GM12878 (cell line): ENCODE results near the gene OSTN. TPM values are rescaled to one million over a fixed set of nuclear protein-coding genes. Genes with fewer than 3 reads are reported as not detected.

ENCODE experiments used
- ATAC-seq: fragments of 200-7000 bp; cut with Tn5 transposase; 3 replicates; pipeline ENCODE4 v1.9.1; 2020; ENCODE audit warnings: mild to moderate bottlenecking, moderate library complexity
- BruUV-seq: library from RNA; stranded (reverse); fragments of 400-500 nt; replicated peaks from 2 replicates; lab custom pipeline; 2021; lab: Mats Ljungman, UMichigan
- CTCF ChIA-PET: fragments of 300-600 bp; sonication (Branson Sonifier 250); formaldehyde crosslinking; extraction: SDS; loops from one replicate; lab custom pipeline; 2021; ENCODE audit warnings: inconsistent platforms; lab: Yijun Ruan, JAX
- POLR2A ChIA-PET: fragments of 350-600 bp; formaldehyde crosslinking; extraction: SDS; loops from one replicate; lab custom pipeline; 2021; ENCODE audit warnings: inconsistent platforms; lab: Charles Lee
- RAD21 ChIA-PET: fragments of 300-600 bp; sonication (Branson Sonifier 250); formaldehyde crosslinking; loops from one replicate; lab custom pipeline; 2023; ENCODE audit warnings: antibody characterized with exemption; ENCODE audit not compliant: unreplicated experiment; lab: Charles Lee
- SMC1A ChIA-PET: fragments of 300-600 bp; sonication (Branson Sonifier 250); formaldehyde crosslinking; loops from one replicate; lab custom pipeline; 2023; ENCODE audit not compliant: unreplicated experiment, uncharacterized antibody; lab: Charles Lee
- DNase-seq: peaks from one replicate; pipeline ENCODE4 v3.0.0-alpha.2; 2011; ENCODE audit warnings: low read depth, low spot score
- FAIRE-seq: peaks from 3 replicates; lab custom pipeline; 2011; peaks lifted over from hg19 to GRCh38; lab: Jason Lieb, UNC
- H2AFZ ChIP-seq: 2 replicates; pipeline ENCODE4 v1.6.0; 2011; ENCODE audit warnings: low read depth, low read length, control low read depth; ENCODE audit not compliant: control insufficient read depth
- H3K27ac ChIP-seq: 2 replicates; pipeline ENCODE4 v1.5.1; 2011; ENCODE audit warnings: control low read depth; ENCODE audit not compliant: control insufficient read depth, insufficient read depth
- H3K27me3 ChIP-seq, 2 experiments: replicated peaks in 1 of 2; 2 replicates each; pipeline versions ENCODE4 v1.6.0 to v1.6.1; 2011; ENCODE audit warnings: low read length in 1 of 2; ENCODE audit not compliant: control insufficient read depth in 2 of 2, insufficient read depth in 2 of 2
- H3K36me3 ChIP-seq, 2 experiments: 2 replicates each; pipeline ENCODE4 v1.5.1; 2011; ENCODE audit warnings: low read length in 1 of 2; ENCODE audit not compliant: control insufficient read depth in 2 of 2, insufficient read depth in 2 of 2
- H3K4me1 ChIP-seq: 2 replicates; pipeline ENCODE4 v1.6.1; 2011; ENCODE audit warnings: mild to moderate bottlenecking, low read length, moderate library complexity, mixed read lengths; ENCODE audit not compliant: control insufficient read depth, insufficient read depth
- H3K4me2 ChIP-seq: 2 replicates; pipeline ENCODE4 v1.6.0; 2011; ENCODE audit warnings: control low read depth; ENCODE audit not compliant: control insufficient read depth, insufficient read depth
- H3K4me3 ChIP-seq: fragments of 200-600 bp; sonication (generic); 2 replicates; pipeline ENCODE4 v1.5.1; 2016
- H3K79me2 ChIP-seq: 2 replicates; pipeline ENCODE4 v1.6.0; 2011; ENCODE audit warnings: low read length; ENCODE audit not compliant: control insufficient read depth, insufficient read depth
- H3K9ac ChIP-seq: 2 replicates; pipeline ENCODE4 v1.8.0; 2011; ENCODE audit warnings: low read length, control low read depth, mixed read lengths; ENCODE audit not compliant: control insufficient read depth, insufficient read depth
- H3K9me3 ChIP-seq: replicated peaks from 3 replicates; pipeline ENCODE4 v1.5.1; 2011; ENCODE audit warnings: mild to moderate bottlenecking, low read length; ENCODE audit not compliant: control insufficient read depth, insufficient read depth
- H4K20me1 ChIP-seq: 2 replicates; pipeline ENCODE4 v1.6.0; 2011; ENCODE audit not compliant: control insufficient read depth, insufficient read depth
- BCL3 ChIP-seq: IDR thresholded peaks from 2 replicates; pipeline ENCODE4 v1.6.1; 2011; ENCODE audit warnings: borderline replicate concordance, low read depth, mild to moderate bottlenecking, moderate library complexity, low read length; ENCODE audit not compliant: insufficient read depth, poor library complexity, severe bottlenecking
- JUNB ChIP-seq: IDR thresholded peaks from 2 replicates; pipeline ENCODE4 v1.6.1; 2016; ENCODE audit warnings: antibody characterized with exemption, mild to moderate bottlenecking
- MEF2A ChIP-seq: IDR thresholded peaks from 2 replicates; pipeline ENCODE4 v1.6.1; 2011; ENCODE audit warnings: low read depth, mild to moderate bottlenecking, low read length, moderate library complexity; ENCODE audit not compliant: insufficient read depth
- MEF2B ChIP-seq: fragments of 450-650 bp; IDR thresholded peaks from 2 replicates; pipeline ENCODE4 v1.6.1; 2018; ENCODE audit warnings: mild to moderate bottlenecking, moderate library complexity; ENCODE audit not compliant: partially characterized antibody, poor library complexity, severe bottlenecking
- NFXL1 ChIP-seq: fragments of 450-650 bp; IDR thresholded peaks from 2 replicates; pipeline ENCODE4 v1.6.1; 2017; ENCODE audit warnings: antibody characterized with exemption, mild to moderate bottlenecking, borderline replicate concordance
- RELA ChIP-seq: fragments of 450-650 bp; IDR thresholded peaks from 2 replicates; pipeline ENCODE4 v1.8.0; 2014; ENCODE audit warnings: borderline replicate concordance; ENCODE audit not compliant: partially characterized antibody
- RUNX3 ChIP-seq: IDR thresholded peaks from 2 replicates; pipeline ENCODE4 v1.6.1; 2012; ENCODE audit warnings: low read length, inconsistent platforms
- SIN3A ChIP-seq: IDR thresholded peaks from 2 replicates; pipeline ENCODE4 v1.6.1; 2012; ENCODE audit warnings: low read depth, low read length, improper control_type of control experiment
- SMAD5 ChIP-seq: IDR thresholded peaks from 2 replicates; pipeline ENCODE4 v1.6.1; 2016; ENCODE audit warnings: antibody characterized with exemption, low read depth
- STAT1 ChIP-seq: fragments of 450-650 bp; conservative IDR thresholded peaks from 2 replicates; pipeline ENCODE4 v1.6.1; 2014; ENCODE audit warnings: antibody characterized with exemption, mild to moderate bottlenecking
- TARDBP ChIP-seq: IDR thresholded peaks from 2 replicates; pipeline ENCODE4 v1.6.1; 2016; ENCODE audit warnings: borderline replicate concordance
- TBL1XR1 ChIP-seq: IDR thresholded peaks from 2 replicates; pipeline ENCODE4 v1.6.1; 2012; ENCODE audit warnings: low read depth, low read length, improper control_type of control experiment
- TCF12 ChIP-seq: IDR thresholded peaks from 2 replicates; pipeline ENCODE4 v1.6.1; 2011; ENCODE audit warnings: low read depth, mild to moderate bottlenecking, low read length
- USF2 ChIP-seq: IDR thresholded peaks from 2 replicates; pipeline ENCODE4 v1.6.1; 2011; ENCODE audit warnings: low read depth, low read length, improper control_type of control experiment, borderline replicate concordance
- ZNF207 ChIP-seq: fragments of 450-650 bp; IDR thresholded peaks from 2 replicates; pipeline ENCODE4 v1.6.1; 2014; ENCODE audit warnings: antibody characterized with exemption, mild to moderate bottlenecking, borderline replicate concordance
- WGBS: methylation state at CpG from one replicate; pipeline ENCODE4 v1.1.6; 2016; ENCODE audit warnings: low lambda C conversion rate; ENCODE audit not compliant: insufficient replicate concordance, insufficient coverage; ENCODE audit errors: missing lambda C conversion rate; 5-methylcytosine and 5-hydroxymethylcytosine counted together
- in situ Hi-C: fragments of 300-500 bp; cut with MboI; formaldehyde crosslinking; loops from 9 replicates; pipeline ENCODE4 v1.14.3; 2018; ENCODE audit warnings: mixed read lengths
- intact Hi-C: fragments of 100-400 bp; cut with micrococcal nuclease; formaldehyde crosslinking; loops from one replicate; pipeline ENCODE4 v1.14.2; 2022; ENCODE audit not compliant: unreplicated experiment
- polyA plus RNA-seq, 11 experiments: library from polyadenylated mRNA; depleted of rRNA in 4 of 11; unstranded in 6 of 11; stranded (reverse) in 5 of 11; fragments of >200 nt; fragmentation: Nextera tagmentation in 4 of 11; fragmentation: Illumina TruSeq in 1 of 11; extraction: Ambion mirVana in 4 of 11; extraction: Trizol in 1 of 11; gene quantifications; 1 replicate in 1 of 11; 2 replicates in 10 of 11; pipeline versions ENCODE4 v1.2.1 to v1.2.3, GENCODE V29; 2011 to 2016; ENCODE audit warnings: inconsistent platforms in 2 of 11, missing spikeins in 2 of 11, low read depth in 1 of 11
- total RNA-seq, 4 experiments: library from RNA; depleted of rRNA in 3 of 4; stranded (reverse); fragments of >200 nt in 3 of 4; fragmentation: Illumina TruSeq in 1 of 4; extraction: Trizol in 1 of 4; gene quantifications; 2 replicates each; pipeline versions ENCODE4 v1.2.1 to v1.2.3, GENCODE V29; 2013 to 2021
- TF ChIP-seq, protein P1 (sequence below): fragments of 450-650 bp; formaldehyde crosslinking; IDR thresholded peaks from 2 replicates; pipeline ENCODE4 v1.4.0; 2022; ENCODE audit warnings: mild to moderate bottlenecking, moderate library complexity

Gene OSTN
- total and polyA plus RNA-seq, 10 of the 15 experiments (the other 5 are each of a cell fraction or from before 2014, with no cell fraction given), result 0.04 to 0.27 (median 0.06) TPM; not detected in 6

DNA sequence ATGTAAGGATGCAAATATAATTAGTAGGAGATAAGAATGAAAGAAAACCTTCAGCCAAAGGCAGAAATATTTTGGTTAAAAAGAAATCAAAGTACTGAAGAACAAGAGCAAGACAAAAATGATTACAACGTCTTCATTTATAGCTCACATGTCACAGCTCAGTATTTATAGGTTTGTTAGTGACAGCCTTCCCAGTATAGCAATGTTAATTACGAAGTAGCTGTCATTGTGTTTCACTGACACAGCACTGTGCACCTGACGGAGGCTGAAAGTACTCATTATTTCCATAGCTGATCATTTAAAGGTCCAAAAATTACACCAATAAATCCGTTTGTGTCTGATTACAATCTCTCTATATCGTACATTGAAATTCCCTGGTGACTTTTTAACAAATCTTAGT is 561 bp upstream of the OSTN start (continued):
- no peak for TF ChIP-seq RELA

- no peaks in the 10 kb centered on the region for H3K36me3 ChIP-seq
- H3K27ac ChIP-seq, result no peak overlapping the region
- no peak overlapping the region for H3K4me2 ChIP-seq
- POLR2A ChIA-PET, result no interaction called here
- no peaks in the 10 kb centered on the region for H3K4me1 ChIP-seq
- SMC1A ChIA-PET, result no interaction called here
- no peaks in the 10 kb centered on the region for H3K79me2 ChIP-seq
- CTCF ChIA-PET, result no interaction called here
- no peak overlapping the region for H2AFZ ChIP-seq
- in situ Hi-C loops (no loop called here), intact Hi-C loops (no loop called here)
- DNase-seq (no peak), ATAC-seq (no peak), FAIRE-seq (no peak)
- no peak overlapping the region for H3K9ac ChIP-seq
- RAD21 ChIA-PET, result no interaction called here
- no peaks in the 10 kb centered on the region for H4K20me1 ChIP-seq
- no TSS peak for BruUV-seq
- no peaks in the 10 kb centered on the region for H3K27me3 ChIP-seq
- H3K9me3 ChIP-seq, result no peaks in the 10 kb centered on the region
- H3K4me3 ChIP-seq, result no peak overlapping the region
- 79% methylated on average over 10 of the region's 10 CpGs for WGBS
- TF ChIP-seq BCL3, result no peak
- no peak for TF ChIP-seq TBL1XR1
- no peak for TF ChIP-seq NFXL1
- TF ChIP-seq ZNF207, result no peak
- TF ChIP-seq MEF2B, result no peak
- TF ChIP-seq MEF2A, result no peak
- no peak for TF ChIP-seq RUNX3
- no peak for TF ChIP-seq SIN3A
- TF ChIP-seq, protein P1, sequence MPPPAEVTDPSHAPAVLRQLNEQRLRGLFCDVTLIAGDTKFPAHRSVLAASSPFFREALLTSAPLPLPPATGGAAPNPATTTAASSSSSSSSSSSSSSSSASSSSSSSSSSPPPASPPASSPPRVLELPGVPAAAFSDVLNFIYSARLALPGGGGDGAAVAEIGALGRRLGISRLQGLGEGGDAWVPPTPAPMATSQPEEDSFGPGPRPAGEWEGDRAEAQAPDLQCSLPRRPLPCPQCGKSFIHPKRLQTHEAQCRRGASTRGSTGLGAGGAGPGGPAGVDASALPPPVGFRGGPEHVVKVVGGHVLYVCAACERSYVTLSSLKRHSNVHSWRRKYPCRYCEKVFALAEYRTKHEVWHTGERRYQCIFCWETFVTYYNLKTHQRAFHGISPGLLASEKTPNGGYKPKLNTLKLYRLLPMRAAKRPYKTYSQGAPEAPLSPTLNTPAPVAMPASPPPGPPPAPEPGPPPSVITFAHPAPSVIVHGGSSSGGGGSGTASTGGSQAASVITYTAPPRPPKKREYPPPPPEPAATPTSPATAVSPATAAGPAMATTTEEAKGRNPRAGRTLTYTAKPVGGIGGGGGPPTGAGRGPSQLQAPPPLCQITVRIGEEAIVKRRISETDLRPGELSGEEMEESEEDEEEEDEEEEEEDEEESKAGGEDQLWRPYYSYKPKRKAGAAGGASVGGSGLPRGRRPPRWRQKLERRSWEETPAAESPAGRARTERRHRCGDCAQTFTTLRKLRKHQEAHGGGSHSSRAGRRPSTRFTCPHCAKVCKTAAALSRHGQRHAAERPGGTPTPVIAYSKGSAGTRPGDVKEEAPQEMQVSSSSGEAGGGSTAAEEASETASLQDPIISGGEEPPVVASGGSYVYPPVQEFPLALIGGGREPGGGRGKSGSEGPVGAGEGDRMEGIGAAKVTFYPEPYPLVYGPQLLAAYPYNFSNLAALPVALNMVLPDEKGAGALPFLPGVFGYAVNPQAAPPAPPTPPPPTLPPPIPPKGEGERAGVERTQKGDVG (CRISPR knock-in tag), result no peak
- no peak for TF ChIP-seq USF2
- TF ChIP-seq SMAD5, result no peak
- no peak for TF ChIP-seq TARDBP
- TF ChIP-seq JUNB, result no peak
- no peak for TF ChIP-seq TCF12
- no peak for TF ChIP-seq STAT1
Measured at GRCh38 chr3:191210032-191210431, 11.0 kb downstream of the OSTN start.
